Left renal pelvis (tissue), 4 donors: ENCODE measurements around the gene REEP5. TPM values are rescaled to one million over a fixed set of nuclear protein-coding genes. Genes with fewer than 3 reads are reported as not detected.

Experiments used
- DNase-seq, 4 donors: peaks; one replicate each; pipeline ENCODE4 v3.0.0-alpha.2; 2013; ENCODE audit warnings: low read depth in 4 of 4, low spot score in 3 of 4
- polyA plus RNA-seq, 4 donors: library from polyadenylated mRNA; unstranded; fragments of 120-200 nt; gene quantifications; one replicate each; pipeline ENCODE4 v1.2.1, GENCODE V29; 2013; ENCODE audit not compliant: insufficient read length in 4 of 4

Gene REEP5
- polyA plus RNA-seq, 4 donors = 61.1 to 128 (median 112) TPM

DNA sequence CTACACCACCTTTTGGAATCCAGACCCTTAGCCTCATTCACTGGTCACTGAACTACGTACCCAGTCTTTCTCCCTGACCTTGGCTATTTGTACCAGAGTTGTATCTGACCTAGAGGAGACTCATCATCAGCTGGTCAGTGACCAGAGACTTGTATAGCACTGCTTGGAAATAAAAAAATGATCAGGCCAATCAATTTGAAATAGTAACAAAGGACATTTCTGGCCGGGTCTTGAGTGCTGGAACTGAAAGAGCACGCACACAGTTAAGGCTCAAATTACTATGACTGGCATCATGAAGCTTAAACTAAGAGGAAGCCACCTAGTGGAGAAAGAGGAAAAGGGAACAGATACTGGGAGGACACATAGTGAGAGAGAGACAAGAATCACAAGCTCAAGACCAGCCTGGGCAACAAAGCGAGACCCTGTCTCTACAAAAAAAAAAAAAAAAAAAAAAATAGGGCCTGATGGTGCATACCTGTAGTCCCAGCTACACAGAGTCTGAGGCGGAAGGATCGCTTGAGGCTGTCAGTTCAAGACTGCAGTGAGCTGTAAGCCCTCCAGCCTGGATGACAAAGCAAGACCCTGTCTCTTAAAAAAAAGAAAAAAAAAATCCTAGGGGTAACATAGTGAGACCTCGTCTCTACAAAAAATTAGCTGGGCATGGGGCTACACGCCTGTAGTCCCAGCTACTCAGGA is 73.8 kb downstream of the REEP5 start:
- DNase-seq = peak in 2 of 4 donors; percentile 37 to 41

DNA sequence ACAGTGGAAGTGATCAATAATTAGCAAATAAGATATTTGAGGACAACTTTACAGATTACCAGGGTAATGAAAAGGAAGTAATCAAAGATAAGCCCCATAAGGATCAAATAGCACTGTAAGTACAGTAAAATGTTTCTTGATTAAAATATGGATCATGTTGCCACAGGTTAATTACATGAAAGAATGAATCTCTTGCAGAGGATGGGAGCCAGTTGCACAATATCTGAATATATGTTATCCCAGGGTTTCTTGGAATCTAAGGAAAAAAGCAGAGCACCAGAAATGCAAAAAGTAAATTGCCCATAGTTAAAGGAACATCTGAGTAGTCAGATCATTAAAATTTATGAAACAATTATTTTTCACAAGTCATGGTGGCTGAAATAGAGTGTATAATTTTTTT is 74.7 kb downstream of the REEP5 start:
- DNase-seq = no peak

DNA sequence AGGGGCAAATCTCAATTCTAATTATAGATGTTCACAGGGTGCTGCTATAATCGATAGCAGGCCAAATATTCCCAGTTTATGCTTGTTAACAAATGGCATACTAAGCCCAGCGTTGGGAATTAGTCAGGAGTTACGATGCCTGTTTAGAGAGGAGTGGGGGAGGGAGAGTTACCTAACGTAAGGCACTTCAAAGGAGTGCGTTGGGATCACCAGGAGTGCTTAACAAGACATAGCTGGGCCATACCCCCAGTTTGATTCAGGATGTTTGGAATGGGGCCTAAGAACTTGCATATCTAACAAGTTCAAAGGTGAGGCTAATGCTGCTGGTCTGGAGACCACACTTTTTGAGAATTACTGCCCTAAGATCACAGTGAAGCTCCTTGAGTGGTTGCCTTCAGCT is 75.5 kb downstream of the REEP5 start:
- no peak for DNase-seq

DNA sequence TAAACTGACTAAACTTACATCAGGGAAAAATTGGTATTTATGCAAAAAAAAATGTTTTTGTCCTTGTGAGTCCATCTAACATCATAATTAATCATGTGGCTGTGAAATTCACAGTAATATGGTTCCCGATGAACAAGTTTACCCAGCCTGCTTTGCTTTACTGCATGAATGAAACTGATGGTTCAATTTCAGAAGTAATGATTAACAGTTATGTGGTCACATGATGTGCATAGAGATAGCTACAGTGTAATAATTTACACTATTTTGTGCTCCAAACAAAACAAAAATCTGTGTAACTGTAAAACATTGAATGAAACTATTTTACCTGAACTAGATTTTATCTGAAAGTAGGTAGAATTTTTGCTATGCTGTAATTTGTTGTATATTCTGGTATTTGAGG is 77.5 kb downstream of the REEP5 start:
- DNase-seq = no peak

DNA sequence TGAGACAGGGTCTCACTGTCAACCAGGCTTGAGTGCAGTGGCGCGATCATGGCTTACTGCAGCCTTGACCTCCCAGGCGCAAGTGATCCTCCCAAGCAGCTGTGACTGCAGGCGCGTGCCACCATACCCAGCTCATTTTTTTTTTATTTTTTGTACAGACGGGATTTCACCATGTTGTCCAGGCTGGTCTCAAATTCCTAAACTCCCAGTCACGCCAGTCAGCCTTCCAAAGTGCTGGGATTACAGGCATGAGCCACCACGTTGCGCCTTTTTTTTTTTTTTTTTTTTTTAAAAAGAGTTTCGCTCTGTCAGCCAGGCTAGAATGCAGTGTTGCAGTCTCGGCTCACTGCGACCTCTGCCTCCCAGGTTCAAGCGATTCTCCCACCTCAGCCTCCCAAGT is 88.1 kb downstream of the REEP5 start:
- no peak for DNase-seq

DNA sequence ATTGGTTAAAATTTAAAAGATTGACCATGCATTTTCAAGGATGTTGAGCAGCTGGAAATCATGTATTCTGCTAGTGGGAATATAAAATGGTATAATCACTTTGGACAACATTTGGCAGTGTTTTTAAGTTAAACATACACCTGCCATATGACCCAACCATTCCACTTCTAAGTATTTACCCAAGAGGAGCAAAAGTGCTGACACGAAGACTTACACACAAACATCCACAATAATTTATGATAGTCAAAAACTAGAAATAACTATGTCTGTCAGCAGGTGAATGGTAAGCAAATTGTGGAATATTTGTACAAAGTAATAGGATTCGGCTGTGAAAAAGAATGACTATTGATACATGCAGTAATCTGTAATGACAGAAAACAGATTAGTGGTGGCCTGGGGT is 91.6 kb downstream of the REEP5 start:
- DNase-seq = no peak

Other genes starting within 250 kb of the REEP5 start
- 10 to 100 TPM; 27.6 to 36.8 (median 31.0) TPM for gene APC, start 184.3 kb downstream of the REEP5 start, polyA plus RNA-seq
- gene SRP19, start 60.9 kb downstream of the REEP5 start, polyA plus RNA-seq = 10 to 100 TPM; 64.2 to 81.8 (median 79.8) TPM
- gene DCP2, start 54.6 kb upstream of the REEP5 start, polyA plus RNA-seq = 10 to 100 TPM; 26.5 to 46.7 (median 37.8) TPM